Measurements from ENCODE around the gene ABL2.
A peak's percentile ranks its signal among the peaks of the same experiment; 100 is the strongest.
"Not testable (repeated sequence)": the region's sequence is repeated elsewhere in the genome, so short reads cannot be mapped to it uniquely, and the experiment has no call there.

ABL2 gene

DNA sequence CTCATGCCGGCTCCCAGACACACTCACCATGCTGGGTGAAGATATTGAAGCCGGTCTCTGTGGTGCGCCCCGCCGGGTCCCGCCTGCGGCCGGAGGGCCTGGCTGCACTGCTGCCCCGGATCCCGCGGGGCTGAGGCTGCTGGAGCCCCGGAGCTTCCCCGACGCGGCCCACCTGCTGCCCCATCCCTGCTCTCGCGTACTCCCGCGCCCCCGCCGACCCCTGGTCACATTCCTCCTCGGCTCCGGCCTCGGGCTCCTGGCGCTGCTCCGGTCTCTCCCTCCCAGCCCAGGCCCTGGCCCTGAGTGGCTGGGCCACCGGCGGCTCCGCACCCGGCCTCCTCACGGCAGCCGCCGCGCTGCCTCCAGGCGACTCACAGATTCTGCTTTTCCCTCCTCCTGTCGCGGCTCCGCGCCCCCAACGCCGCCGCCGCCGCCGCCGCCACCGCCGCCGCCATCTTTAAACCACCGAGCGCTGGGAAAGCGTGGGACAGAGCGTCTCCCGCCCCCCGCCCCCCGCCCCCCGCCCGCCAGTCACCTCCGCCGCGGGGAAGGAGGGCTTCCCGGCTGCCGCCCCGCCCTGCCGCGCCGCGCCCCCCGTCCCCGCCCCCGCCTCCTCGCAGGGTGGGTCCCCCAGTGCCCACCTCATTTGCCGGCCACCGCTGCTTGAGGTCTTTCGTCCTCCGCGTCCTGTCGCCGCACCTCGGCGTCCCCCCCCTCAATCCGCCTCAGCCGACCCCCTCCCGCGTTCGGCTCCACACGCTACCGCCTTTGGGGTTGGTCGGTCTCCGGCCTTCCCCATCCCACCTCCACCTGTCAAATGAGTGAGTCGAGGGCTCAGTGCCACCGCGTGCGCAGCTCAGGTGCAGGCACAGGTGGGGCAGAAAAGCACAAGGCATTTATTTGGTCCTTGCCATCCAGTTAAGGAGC lies at the start of gene ABL2:
ABL2 (minus strand) TSS at position 464 of the 927 bp plus-strand sequence; CDS start at position 184, 280 bp downstream.
- DNase-seq: peak; percentile 50 to 51

DNA sequence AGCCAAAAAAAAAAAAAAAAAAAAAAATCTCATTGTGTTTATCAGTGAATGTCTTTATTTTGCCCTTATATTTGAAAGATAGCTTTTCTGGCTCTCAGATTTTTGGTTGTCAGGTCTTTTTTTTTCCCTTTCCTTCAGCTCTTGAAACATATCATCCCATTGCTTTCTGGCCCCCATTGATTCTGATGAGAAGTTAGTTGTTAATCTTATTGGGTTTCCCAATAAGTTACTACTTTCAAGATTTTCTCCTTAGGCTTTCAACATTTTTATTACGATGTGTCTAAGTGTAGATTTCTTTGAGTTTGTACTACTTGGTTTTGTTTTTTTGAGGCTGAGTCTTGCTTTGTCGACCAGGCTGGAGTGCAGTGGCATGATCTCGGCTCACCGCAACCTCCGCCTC lies 49.4 kb upstream of the ABL2 start:
- no peak for DNase-seq

DNA sequence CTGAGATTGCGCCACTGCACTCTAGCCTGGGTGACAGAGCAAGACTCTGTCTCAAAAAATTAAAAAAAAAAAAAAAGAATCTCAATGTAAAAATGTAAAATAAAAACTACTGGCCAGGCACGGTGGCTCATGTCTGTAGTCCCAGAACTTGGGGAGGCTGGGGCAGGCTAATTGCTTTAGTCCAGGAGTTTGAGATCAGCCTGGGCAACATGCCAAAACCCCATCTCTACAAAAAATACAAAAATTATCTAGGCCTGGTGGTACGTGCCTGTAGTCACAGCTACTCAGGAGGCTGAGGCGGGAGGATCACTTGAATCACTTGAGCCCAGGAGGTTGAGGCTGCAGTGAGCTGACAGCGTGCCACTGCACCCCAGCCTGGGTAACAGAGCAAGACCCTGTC lies 44.9 kb upstream of the ABL2 start:
- DNase-seq: not testable (repeated sequence)

DNA sequence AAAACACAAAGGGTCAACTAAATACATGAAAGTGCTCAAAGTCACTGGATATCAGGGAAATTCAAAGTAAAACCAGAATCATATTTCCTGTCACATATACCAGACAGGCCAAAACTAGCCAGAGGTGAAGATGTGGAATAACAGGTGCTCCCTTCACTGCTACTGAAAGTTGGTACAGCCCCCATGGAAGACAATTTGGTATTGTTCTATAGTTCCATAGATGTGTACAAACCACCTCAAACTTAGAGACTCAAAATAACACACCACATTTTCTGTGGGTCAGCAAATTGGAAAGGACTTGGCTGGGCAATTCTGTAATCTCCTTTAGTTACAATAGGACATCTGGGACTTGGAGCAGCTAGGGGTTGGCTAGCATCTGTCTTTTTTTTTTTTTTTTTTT lies 39.6 kb upstream of the ABL2 start:
- DNase-seq: no peak

GRCh38 chr1:179264507-179264906 lies 35.0 kb upstream of the ABL2 start:
- no peak for DNase-seq

DNA sequence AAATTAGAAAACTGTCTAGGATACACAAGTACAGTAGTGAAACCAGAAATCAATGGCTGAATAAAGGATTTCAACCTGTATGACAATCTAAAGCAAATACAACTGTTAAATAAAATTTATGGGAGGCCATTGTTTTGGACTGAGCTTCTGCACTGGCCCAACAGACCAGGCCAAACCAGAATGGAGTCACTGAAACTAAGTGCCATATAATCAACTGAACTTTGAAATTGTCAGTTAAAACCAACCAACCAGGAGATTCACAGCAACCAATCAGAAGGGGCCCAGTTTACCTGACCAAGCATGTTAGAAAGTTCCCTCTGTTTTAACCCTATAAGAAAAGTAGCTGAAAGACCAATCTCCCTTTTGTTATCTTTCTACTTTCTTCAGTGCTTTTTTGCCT lies 33.6 kb upstream of the ABL2 start:
- DNase-seq: no peak

GRCh38 chr1:179262183-179262582 lies 32.7 kb upstream of the ABL2 start:
- DNase-seq: no peak

- no peak for DNase-seq
Measured at GRCh38 chr1:179253286-179253972, 24.0 kb upstream of the ABL2 start.

DNA sequence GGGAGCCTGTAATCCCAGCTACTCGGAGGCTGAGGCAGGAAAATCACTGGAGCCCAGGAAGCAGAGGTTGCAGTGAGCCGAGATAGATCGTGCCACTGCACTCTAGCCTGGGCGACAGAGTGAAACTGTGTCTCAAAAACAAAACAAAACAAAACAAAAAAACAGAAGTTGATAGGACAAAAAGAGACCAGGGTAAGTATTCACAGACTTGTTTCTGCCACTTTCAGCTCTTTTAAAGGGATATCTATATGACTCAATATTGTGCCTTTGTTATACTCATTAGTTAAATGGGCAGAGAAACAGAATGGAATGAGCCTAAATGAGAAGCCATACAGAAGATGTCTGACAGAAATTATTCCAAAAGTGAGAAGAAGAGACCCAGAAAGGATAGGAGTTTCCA lies 23.1 kb upstream of the ABL2 start:
- no peak for DNase-seq

GRCh38 chr1:179251675-179252074 lies 22.2 kb upstream of the ABL2 start:
- no peak for DNase-seq

GRCh38 chr1:179247923-179248322 lies 18.4 kb upstream of the ABL2 start:
- DNase-seq: no peak

DNA sequence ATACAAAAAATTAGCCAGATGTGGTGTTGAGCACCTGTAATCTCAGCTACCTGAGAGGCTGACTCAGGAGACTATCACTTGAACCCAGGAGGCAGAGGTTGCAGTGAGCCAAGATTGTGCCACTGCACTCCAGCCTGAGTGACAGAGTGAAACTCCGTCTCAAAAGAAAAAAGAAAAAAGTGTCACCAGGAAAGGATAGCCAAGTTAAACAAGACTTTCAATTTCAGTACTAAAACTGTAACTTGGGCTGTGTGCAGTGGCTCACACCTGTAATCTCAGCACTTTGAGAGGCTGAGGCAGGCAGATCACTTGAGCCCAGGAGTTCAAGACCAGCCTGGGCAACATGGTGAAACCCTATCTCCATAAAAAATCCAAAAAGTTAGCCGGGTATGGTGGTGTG lies 15.9 kb upstream of the ABL2 start:
- not testable (repeated sequence) for DNase-seq

GRCh38 chr1:179241530-179242097 lies 12.1 kb upstream of the ABL2 start:
- no peak for DNase-seq

- no peak for DNase-seq
Measured at GRCh38 chr1:179237222-179237621, 7.7 kb upstream of the ABL2 start.

DNA sequence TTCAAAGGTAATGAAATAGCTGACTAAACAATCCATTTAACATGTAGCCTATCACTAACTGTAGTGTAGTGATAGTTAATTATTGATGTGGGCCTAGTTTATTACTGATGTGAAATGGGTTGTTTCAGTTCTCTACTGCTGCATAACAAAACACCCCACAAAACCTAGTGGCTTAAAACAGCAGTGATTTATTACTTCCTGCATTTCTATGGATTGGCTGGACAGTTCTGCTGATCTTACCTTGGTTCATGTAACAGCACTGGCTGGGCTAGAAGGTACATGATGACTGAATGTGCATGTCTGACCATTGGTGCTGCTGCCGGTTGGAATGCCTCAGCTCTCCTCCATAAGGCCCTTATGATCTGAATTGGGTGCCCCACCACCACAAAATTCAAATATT lies 5.4 kb upstream of the ABL2 start:
- DNase-seq: no peak

DNA sequence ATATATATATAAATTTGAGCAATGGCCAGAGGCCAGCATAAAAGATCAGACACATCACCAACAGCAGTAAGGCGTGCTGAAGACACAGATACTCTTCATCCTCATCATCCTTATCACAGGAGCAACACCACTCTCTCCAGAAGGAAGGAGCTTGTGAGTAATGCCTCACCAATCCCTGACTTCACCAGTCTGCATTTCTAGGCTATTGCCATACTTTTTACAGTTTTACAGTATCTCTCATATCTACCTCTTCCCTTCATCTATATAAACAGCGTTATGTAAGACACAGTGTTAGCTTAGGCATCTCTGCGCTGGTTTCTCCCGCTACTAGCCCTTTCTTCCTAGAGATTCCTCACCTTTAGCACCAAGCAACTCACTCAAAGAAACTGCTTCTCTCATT lies 2.4 kb upstream of the ABL2 start:
- no peak for DNase-seq

- DNase-seq: no peak
Measured at GRCh38 chr1:179230721-179231120, 1.2 kb upstream of the ABL2 start.

GRCh38 chr1:179230251-179230650 lies 774 bp upstream of the ABL2 start:
- no peak for DNase-seq

DNA sequence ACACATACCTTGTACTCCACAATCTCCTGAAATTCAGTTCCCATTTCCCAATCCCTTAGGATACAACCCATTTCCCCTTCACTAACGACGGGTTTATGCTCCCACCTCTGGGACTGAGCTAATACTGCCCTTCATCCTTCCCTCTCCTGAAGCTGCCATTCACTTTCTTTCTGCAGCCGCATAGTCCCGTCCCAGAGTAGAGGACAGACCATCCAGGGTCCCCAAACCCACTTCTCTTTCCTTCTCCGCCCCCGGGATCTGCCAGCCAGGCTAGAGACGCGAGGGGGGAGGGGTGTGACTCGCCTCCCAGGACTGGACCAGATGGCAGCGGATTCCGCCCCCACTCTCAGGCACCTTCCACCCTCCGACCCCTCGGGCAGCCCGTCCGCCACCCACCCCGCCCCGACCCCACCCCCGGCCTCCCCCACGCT lies 679 bp downstream of the ABL2 start:
- peak; percentile 10 to 20 for DNase-seq

DNA sequence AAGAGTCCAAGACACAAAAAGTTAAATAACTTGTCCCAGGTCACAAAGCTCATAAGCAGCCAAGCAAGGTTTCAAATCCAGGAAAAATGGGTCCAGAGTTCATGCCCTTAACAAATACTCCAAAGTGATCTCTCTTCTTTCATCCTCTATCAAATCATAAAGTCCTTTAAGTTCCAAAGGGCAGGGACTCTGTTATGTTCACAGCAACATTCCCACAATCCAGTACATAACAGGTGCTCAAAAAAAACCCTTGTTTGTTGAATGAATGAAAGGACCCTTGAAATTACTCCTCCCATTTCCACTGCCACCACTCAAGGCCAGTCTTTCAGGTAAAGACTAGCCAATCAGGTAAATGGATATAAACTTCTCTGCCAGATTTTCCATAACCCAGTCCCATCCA lies 2.7 kb downstream of the ABL2 start:
- no peak for DNase-seq

DNA sequence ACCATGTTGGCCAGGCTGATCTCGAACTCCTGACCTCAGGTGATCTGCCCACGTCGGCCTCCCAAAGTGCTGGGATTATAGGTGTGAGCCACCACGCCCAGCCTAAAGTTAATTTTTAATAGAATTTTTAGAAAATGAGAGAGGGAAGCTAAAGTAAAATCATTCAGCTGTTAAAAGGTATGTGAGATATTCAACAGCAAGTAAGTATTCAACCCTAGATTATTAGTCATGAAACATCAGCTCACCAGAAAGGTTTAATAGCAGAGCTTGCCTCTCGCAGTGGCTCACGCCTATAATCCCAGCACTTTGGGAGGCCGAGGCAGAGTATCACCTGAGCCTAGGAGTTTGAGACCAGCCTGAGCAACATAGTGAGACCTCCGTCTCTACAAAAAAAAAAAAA lies 5.0 kb downstream of the ABL2 start:
- not testable (repeated sequence) for DNase-seq

GRCh38 chr1:179221121-179221520 lies 8.4 kb downstream of the ABL2 start:
- not testable (repeated sequence) for DNase-seq

- DNase-seq: no peak
Measured at GRCh38 chr1:179217943-179218507, 11.5 kb downstream of the ABL2 start.
